Hair follicular keratinocyte (primary cell): ENCODE measurements around the gene TMIGD3. TPM values are rescaled to one million over a fixed set of nuclear protein-coding genes. Genes with fewer than 3 reads are reported as not detected.

ENCODE experiments used
- total RNA-seq: library from RNA; depleted of rRNA; stranded (reverse); fragments of >200 nt; gene quantifications from 2 replicates; pipeline ENCODE4 v1.2.3, GENCODE V29; 2015

TMIGD3 gene
- total RNA-seq, result not detected in 2 replicates

DNA sequence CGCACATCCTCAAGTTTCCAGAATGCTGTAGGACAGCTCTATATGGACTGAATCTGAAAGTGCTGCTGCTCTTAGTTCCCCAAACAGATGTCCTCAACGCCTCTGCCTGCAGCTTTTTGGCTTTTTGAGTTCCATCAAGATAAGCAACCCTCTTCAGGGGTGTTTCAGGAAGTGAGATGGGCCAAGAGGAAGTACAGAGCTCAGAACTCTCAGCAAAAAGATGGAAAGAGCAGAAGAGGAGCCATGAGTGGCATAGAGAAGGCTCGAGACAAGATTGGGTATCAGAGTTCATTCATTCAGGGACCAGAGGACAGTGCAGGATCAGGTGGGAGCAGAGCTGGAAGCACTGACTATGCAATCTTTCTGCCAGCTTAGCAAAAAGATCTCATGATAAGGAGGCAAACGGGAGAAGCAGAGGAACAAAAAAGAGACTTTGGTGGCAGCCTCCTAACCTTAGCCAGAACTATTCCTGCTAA lies at the start of gene TMIGD3, which contains the start of gene ADORA3:
TSS of gene TMIGD3 (minus strand) at position 49 of the 476 bp plus-strand sequence. CDS start 279 bp downstream, outside the sequence.
TSS of gene ADORA3 (minus strand) at position 49 of the 476 bp plus-strand sequence. CDS start 279 bp downstream, outside the sequence.

DNA sequence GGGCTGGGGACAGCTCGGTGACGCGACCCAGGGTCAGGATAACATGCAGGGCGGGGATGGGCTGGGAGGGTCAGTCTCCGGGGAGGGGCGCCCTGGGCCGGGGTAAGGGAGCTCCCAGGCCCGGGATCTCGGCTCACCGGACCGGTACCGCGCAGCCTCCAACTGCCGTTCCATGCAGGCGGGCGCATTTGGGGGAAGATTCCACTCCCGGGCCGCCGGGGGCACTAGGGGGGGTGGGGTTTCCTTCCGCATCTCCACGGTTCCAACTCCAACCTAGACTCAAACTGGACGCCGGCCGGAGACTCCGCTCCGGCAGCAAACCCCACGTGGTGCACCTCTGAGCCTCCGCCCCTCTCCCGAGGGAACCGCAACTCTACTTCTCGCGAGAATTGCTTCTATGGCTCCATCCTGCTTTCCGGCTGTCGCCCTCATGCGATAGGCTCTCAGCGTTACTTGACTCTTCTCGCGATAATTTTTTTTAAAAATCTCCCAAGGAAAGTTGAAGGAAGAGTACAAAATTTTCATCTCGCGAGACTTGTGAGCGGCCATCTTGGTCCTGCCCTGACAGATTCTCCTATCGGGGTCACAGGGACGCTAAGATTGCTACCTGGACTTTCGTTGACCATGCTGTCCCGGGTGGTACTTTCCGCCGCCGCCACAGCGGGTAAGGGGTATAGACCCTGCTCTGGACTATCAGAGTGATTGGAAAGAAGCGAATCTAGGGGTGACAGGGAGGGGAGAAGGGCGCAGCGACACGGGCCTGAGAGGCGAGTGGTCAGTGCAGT lies 54.3 kb downstream of the TMIGD3 start, which contains the start of the genes ATP5PB and WDR77:
TSS of gene ATP5PB (plus strand) at position 547 of the 785 bp plus-strand sequence. CDS start at position 625, 78 bp downstream.
TSS of gene WDR77 (minus strand) at position 339 of the 785 bp plus-strand sequence. CDS start at position 252, 87 bp downstream.

Other genes starting within 250 kb of the TMIGD3 start
- gene CHIA, start 212.8 kb downstream of the TMIGD3 start, total RNA-seq, result not detected in 2 replicates
- gene OVGP1, start 75.9 kb downstream of the TMIGD3 start, total RNA-seq, result 0.11 and 0.16 TPM in 2 replicates
- 42.6 and 66.7 TPM in 2 replicates for gene WDR77, start 54.4 kb downstream of the TMIGD3 start, total RNA-seq
- gene ATP5PB, start 54.2 kb downstream of the TMIGD3 start, total RNA-seq, result 351 and 383 TPM in 2 replicates
- gene C1orf162, start 29.6 kb downstream of the TMIGD3 start, total RNA-seq, result not detected in 2 replicates
- gene ADORA3, start within 50 bp of the TMIGD3 start, total RNA-seq, result not detected in 2 replicates
- gene RAP1A, start 116.2 kb upstream of the TMIGD3 start, total RNA-seq, result 21.8 and 26.2 TPM in 2 replicates
- 2.0 and 2.1 TPM in 2 replicates for gene INKA2, start 235.8 kb upstream of the TMIGD3 start, total RNA-seq